GM19351 (cell line): ENCODE measurements around the gene TFR2.
"Not testable (repeated sequence)": the region's sequence is repeated elsewhere in the genome, so short reads cannot be mapped to it uniquely, and the experiment has no call there.

Experiments
- ATAC-seq: cut with Tn5 transposase; IDR thresholded peaks from one replicate; pipeline ENCODE4 v1.9.1; 2021; ENCODE audit warnings: mild to moderate bottlenecking, moderate library complexity; ENCODE audit not compliant: unreplicated experiment

TFR2 gene

DNA sequence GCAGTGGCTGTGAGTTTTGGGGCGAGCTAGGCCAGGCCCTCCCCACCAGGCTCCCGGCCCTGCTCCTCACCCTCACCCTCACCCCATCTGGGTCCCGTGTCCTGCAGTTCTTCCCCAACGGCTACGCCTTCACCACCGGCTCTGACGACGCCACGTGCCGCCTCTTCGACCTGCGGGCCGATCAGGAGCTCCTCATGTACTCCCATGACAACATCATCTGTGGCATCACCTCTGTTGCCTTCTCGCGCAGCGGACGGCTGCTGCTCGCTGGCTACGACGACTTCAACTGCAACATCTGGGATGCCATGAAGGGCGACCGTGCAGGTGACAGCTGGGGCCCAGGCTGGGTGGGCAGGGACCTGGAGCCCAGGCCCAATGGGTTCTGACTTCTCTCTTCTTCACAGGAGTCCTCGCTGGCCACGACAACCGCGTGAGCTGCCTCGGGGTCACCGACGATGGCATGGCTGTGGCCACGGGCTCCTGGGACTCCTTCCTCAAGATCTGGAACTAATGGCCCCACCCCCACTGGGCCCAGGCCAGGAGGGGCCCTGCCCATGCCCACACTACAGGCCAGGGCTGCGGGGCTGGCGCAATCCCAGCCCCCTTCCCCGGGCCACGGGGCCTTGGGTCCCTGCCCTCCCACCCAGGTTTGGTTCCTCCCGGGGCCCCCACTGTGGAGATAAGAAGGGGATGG is 37.1 kb upstream of the TFR2 start:
- no peak for ATAC-seq

DNA sequence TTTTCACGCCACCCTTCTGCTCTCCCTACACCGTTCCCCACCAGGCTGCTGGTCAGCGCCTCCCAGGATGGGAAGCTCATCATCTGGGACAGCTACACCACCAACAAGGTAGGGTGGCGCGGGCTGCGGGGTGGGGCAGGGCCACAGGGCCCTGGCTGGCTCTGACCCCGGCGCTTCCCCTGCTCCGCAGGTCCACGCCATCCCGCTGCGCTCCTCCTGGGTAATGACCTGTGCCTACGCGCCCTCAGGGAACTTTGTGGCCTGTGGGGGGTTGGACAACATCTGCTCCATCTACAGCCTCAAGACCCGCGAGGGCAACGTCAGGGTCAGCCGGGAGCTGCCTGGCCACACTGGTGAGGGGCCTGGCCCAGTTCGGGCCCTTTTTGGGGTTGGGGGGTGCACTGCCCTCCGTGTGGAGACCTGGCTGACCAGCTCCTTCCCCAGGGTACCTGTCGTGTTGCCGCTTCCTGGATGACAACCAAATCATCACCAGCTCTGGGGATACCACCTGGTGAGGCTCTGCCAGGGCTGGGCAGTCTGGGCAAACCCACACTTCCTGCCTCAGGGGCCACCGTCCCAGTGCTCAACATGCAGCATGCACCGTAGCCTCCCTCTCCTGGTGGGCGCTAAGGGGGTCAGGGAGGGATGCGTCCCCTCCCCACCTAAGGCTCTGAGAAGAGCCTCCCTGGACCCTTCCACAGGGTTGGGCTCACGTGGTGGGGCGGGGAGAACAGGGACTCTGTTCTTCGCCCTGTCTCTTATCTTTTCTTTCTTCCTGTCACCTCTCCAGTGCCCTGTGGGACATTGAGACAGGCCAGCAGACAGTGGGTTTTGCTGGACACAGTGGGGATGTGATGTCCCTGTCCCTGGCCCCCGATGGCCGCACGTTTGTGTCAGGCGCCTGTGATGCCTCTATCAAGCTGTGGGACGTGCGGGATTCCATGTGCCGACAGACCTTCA is 36.2 kb upstream of the TFR2 start:
- no peak for ATAC-seq

- no peak for ATAC-seq
Measured at GRCh38 chr7:100676501-100677306, 35.4 kb upstream of the TFR2 start.

- peak; percentile 43 for ATAC-seq
Measured at GRCh38 chr7:100675581-100676350, 34.4 kb upstream of the TFR2 start.

DNA sequence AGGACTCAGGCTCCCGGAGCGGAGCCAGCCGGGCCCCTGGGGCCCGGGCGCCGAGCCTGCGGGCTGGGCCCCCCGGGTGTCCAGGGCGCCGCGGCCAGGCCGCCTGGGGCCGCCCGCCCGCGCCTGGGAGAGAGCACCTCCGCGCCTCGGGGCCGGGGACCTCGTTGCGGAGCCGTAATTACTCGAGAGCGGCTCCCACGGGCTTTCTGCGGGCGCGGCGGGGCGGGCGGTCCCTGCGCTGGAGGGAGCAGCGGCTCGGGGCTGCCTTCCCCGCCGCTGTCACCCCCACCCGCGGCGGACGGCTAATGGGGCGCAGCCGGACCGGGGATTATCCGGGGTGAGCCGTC is 33.7 kb upstream of the TFR2 start:
- ATAC-seq = peak; percentile 5

DNA sequence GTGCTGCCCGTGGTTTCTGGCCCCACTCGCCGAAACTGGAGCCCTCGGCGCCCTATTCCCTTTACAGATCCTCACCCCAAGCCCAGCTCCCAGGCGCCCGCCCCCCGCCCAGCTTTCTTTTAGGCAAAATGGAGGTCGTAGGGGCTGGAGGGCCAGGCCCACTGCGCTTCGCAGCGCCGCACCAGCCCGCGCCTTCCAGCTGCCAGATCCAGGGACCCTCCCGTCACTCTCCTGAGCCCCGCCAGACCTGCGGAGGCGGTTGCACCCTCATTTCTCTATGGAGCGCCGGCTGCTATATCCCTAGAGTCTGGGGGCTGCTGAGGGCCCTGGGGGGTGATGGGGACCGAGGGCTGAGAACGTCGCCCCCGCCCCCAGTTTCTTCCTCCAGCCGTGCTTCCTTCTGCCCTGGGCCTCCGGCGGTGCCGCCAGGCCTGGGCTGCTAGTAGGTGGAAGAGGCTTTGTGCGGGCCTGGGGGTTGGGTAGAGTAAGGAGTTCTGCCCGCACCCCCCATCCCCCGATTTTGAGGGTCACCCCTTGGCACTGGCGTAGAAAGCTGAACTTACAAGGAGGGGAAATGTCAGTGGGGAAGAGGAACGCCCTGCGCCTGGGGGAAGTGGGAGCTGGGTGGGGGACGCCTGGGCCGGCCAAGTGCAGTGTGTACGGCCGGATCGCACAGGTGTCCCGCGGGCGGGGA is 33.2 kb upstream of the TFR2 start:
- no peak for ATAC-seq

DNA sequence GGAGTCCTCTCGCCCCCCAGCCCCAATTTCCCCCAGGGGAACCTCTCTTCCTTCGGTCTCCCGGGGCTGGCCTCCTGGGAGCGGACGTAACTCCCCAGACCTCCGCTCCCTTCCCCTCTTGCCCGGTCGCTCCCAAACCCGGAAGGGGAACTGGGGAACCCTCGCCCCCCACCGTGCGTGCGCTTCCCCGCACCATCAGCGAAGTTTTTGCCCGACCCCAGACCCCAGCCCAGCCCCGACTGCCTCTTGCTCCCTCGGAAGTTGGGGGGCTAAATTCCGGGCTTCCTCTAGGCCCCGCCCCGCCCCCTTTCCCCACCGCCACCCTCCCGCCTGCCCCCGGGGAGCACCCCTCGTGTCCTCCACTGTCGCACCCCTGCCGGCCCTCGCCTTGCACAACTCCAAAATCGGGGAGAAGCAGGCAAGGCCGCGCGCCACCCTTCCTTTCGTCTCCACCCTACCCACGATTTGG is 32.6 kb upstream of the TFR2 start:
- ATAC-seq = no peak

- ATAC-seq = peak; percentile 48
Measured at GRCh38 chr7:100673302-100673941, 32.1 kb upstream of the TFR2 start, which contains the start of gene GNB2. TSS of gene GNB2 (plus strand) at chr7:100673740. CDS start at chr7:100676266, 2,526 bp downstream.

DNA sequence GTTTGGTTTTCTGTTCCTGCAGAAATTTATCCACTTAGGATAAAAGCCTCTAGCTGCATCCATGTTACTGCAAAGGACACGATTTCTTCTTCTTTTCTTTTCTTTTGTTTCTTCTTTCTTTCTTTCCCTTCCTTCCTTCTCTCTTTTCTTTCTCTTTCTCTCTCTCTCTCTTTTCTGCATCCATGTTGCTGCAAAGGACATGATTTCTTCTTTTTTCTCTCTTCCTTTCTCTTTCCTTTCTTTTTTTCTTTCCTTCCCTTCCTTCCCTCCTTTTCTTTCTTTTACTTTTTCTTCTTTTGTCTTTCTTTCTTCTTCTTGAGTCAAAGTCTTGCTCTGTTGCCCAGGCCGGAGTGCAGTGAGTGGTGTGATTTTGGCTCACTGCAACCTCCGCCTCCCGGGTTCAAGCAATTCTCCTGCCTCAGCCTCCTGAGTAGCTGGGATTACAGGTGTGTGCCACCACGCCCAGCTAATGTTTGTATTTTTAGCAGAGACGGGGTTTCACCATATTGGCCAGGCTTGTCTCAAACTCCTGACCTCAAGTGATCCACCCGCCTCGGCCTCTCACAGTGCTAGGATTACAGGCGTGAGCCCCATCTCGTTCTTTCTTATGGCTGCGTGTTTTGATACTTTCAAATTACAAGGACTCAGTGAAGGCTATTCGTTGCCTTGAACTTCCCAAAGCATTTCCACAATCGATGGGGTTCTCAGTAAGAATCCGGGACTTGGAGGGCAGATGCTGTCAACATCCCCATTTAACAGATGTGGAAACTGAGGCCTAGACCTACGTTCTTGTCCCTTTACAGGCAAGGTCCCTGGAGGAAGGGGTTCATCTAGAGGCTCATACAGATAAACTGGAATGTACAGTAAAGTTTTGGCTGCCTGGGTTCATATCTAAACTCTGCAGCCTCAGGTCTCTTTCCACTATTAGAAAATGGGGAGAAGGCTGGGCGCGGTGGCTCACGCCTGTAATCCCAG is 30.3 kb upstream of the TFR2 start:
- no peak for ATAC-seq

- ATAC-seq = no peak
Measured at GRCh38 chr7:100670074-100670473, 28.7 kb upstream of the TFR2 start.

- not testable (repeated sequence) for ATAC-seq
Measured at GRCh38 chr7:100669106-100669505, 27.8 kb upstream of the TFR2 start.

DNA sequence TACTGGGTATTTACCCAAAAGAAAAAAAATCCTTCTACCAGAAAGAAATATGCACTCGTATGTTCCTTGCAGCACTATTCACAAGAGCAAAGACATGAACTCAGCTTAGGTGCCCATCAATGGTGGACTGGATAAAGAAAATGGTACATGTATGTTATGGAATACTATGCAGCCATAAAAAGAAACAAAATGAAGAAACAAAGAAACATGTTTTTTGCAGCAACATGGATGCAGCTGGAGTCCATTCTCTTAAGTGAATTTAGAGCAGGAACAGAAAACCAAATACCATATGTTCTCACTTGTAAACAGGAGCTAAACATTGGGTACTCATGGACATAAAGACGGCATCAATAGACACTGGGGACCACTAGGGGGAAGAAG is 26.7 kb upstream of the TFR2 start:
- ATAC-seq = no peak

GRCh38 chr7:100667331-100668068 is 26.1 kb upstream of the TFR2 start:
- ATAC-seq = no peak

GRCh38 chr7:100665168-100665726 is 23.9 kb upstream of the TFR2 start:
- ATAC-seq = no peak

- ATAC-seq = not testable (repeated sequence)
Measured at GRCh38 chr7:100662194-100662776, 20.9 kb upstream of the TFR2 start.

- ATAC-seq = no peak
Measured at GRCh38 chr7:100655908-100656674, 14.7 kb upstream of the TFR2 start, which contains the start of gene ACTL6B. TSS of gene ACTL6B (minus strand) at chr7:100656448. CDS start at chr7:100656354, 94 bp downstream.
